Right ventricle myocardium inferior (tissue), 1 donor: ENCODE measurements around the gene IFNA2. TPM values are rescaled to one million over a fixed set of nuclear protein-coding genes. Genes with fewer than 3 reads are reported as not detected.
"Not testable (repeated sequence)": the region's sequence is repeated elsewhere in the genome, so short reads cannot be mapped to it uniquely, and the experiment has no call there.

Source experiments
- ATAC-seq: fragments of 200-7000 bp; cut with Tn5 transposase; one replicate; pipeline ENCODE4 v1.9.1; 2020; ENCODE audit warnings: mild to moderate bottlenecking, moderate library complexity
- DNase-seq: peaks from one replicate; pipeline ENCODE4 v3.0.0; 2021; ENCODE audit errors: missing footprints
- intact Hi-C: fragments of 100-400 bp; cut with DNase I; formaldehyde crosslinking; loops from one replicate; pipeline ENCODE4 v1.11.0; 2022
- long read RNA-seq: library from polyadenylated mRNA; unstranded; transcript quantifications from one replicate; pipeline ENCODE4 v2.0.0, GENCODE V29; 2021
- total RNA-seq: library from RNA; stranded (reverse); fragmentation: NEBNext Ultra II Directional; extraction: Animal tissue kit (Norgen Biotek cat#: 25700); gene quantifications from one replicate; pipeline ENCODE4 v1.2.1, GENCODE V29; 2021
- donor health status: DM: no; HTN: yes; CAD: no; lungs with severe emphysema.

The IFNA2 gene
- total RNA-seq = not detected
- long read RNA-seq = 0 reads

DNA sequence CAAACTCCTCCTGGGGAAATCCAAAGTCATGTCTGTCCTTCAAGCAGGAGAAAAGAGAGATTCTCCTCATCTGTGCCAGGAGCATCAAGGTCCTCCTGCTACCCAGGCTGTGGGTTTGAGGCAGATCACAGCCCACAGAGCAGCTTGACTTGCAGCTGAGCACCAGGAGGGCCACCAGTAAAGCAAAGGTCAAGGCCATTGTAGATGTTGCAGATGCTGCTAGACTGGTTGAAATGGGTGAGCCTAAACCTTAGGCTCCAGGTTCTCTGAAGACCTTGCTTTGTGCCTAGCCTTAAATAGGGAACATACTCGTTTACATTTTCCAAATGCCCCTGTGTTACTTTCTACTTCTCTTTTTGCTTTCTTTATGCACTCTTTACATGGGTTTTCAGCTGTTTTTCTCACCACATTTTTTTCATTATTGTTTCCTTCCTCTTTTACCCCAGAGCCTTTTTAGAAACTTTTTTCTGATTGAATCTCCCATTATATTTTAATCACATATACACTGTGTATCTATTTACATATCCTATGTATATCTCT is at the start of gene IFNA2:
IFNA2 (minus strand) TSS at position 268 of the 540 bp plus-strand sequence; CDS start at position 199, 69 bp downstream.
- DNase-seq (no peak), ATAC-seq (no peak)
- intact Hi-C loops = no loop called here

DNA sequence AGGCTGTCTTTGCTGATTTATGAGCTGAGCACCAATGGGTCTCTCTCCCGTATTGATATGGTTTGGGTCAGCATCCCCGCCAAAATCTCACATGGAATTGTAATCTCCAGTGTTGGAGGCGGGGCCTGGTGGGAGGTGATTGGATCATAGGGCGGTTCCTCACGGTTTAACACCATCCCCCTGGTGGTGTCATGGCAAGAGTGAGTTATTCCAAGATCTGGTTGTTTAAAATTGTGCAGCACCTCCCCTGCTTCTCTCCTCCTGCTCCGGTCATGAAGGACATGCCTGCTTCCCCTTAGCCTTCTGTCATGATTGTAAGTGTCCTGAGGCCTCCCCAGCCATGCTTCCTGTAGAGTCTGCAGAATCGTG is 49.8 kb upstream of the IFNA2 start:
- intact Hi-C loops, DNase-seq, ATAC-seq: not testable (repeated sequence)

DNA sequence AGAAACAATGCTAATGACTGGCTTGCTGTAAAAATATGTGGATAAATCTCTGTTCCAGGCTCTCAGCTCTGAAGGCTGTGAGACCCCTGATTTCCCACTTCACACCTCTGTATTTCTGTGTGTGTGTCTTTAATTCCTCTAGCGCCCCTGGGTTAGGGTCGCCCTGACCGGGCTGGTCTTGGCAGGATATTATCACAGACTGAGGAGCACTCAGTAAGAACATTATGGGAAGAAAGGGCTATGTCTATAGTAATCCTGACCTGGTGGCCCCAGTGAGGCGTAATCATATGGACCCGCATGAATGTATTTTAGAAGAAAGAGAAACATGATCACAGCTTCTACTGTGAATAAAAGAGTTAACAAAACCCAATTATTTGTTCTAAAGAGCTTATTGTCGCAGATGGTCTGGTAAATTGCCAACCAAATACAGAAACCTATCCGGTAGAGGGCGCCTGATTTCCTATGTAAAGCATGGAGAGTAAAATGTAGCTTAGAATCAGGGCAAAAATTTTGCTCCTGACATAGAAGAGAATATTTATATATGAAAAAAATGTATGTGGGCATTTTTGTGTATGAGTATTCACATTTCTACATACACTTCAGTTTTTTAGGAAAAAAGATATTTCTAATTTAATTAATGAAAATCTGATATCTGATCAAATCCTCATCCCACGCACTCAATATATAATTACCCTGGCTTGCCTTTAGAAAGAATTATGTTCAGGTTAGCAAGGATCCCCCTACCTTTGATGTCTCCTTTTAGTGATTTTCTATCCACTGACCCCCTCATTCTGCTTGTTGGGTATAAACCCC is 49.2 kb upstream of the IFNA2 start:
- intact Hi-C loops = no loop called here
- ATAC-seq (no peak), DNase-seq (no peak)

DNA sequence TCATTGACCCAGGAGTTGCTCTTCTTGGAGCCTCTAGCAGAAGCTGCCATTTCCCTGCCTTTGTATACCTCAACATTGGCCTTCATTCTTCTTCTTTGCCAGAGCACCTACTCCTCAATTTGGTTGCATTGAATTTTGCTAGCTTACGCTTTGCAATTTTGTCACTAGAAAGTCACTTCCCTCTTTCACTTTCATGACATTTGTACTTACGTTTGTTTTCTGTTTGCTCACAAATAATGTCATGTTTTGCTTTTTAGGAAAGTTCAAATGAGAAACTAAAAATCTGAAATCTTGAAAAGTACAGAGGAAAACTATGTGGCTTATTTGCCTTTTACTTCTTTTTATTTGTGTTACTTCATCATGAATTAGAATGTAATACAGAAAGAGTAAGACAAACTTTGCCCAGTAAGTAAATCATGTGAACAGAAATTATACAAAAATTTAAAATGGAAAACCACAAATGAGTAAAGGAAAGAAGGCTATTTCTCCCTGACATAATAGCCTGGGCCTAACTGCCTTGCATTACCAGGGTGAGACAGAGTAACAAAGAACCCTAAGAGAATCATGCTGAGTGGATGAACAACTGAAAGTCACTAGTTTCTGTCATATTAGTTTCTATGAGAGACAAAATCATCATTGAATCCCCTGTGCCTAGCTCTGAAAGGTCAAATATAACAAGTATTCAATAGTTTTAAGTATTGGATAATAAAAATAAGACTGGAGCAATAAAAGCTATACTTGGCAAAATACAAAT is 47.7 kb upstream of the IFNA2 start:
- intact Hi-C loops = no loop called here
- ATAC-seq = no peak
- no peak for DNase-seq

DNA sequence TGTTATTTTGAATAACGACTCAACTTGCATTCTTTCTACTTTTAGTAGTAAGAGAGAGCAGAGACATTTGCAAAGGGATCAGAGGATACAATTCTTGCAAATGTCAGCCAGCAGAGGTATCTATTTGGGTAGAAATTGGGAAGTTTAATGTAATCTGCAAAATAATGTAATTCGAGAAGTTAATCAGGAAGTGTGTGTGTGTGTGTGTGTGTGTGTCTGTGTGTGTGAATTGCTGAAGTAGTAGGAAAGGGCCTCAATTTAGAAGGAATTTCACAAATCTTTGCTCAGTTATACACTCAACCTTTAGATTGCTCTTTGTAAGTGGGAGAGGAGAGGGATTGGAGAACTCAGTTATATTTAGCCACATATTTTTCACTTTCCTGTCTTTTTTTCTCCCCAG is 44.0 kb upstream of the IFNA2 start:
- intact Hi-C loops = no loop called here
- no peak for ATAC-seq
- DNase-seq = no peak

DNA sequence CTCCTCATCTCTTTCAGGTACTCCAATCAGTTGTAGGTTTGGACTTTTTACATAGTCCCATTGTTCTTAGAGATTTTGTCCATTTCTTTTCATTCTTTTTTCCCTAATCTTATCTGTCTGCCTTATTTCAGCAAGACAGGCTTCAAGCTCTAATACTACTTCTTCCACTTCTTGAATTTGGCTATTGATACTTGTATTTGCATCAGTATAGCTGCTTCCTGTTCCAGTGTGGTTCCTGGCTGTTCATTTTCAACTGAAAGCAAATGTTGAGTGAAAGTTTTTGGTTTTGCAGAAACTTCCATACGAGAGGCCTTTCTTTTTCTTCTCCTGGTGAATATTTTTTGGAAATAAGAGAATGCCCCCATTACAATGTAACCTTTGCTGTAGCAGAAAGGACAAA is 43.0 kb upstream of the IFNA2 start:
- no peak for DNase-seq
- intact Hi-C loops = no loop called here
- ATAC-seq = no peak

DNA sequence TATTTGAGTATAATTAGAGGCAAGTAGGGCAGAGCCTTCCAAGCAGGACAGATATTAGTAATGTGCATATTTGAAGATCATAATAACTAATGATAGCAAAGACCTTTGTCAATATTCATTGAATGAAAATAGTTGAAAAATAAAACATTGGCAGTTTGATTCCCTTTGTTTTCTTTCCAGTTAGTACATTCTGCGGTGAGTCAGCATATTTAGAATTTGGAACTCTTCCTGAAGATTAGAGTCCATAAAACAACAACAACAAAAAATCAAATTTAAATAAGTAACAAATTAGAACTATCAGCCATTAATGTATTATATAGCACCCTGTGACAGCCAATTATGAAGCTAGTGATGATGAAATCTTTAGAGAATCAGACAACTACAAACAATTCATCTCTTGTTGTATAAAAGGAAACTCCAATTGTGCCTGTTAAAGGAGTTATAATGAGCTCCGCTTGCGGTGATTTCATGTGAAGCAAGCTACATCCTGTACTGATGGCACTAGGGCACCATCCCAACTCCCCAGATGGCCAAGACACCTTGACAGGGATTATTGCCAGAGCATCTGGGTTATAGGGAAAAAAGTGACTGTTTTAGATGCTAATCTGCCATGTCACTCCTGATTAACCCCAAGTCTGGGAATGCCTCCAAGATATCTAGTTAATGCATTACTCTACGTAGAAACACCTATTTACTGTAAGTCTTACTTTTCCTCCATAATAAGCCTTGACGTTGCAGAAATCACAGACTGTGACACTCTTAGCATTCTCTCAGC is 30.5 kb upstream of the IFNA2 start:
- ATAC-seq (no peak), DNase-seq (no peak)
- intact Hi-C loops = no loop called here

DNA sequence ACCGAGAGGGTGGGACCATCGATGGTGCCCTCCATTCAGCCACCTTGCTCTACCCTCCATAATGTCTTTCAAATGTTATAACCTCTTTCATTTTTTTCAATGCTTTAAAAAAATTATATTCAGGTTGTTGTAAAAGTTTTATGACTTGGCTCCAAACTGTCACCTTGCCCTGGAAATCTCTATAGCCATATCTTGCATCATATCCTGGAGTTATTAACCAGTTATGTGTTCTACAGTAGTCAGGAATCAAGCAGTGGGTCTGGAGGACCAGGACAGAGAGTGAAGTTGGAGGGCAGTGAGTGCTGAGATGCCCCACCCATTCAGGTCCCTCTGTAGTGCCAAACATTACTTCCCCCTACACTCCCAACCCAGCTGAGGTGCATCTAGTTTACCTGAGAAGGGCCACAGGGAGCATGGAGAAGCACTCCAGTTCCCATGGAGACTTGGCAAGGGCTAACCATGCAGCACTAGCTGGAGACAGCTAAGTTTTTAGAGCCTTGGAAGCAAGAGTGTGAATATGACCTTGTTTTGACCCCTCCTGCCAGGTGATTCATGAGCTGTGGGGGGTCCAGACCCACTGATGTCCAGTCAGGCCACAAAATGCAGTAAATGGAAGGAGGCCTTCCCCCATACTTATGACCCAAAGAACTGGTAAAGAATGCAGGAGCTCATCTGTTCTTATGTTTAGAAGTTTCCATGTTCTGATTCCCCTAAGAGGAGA is 29.2 kb upstream of the IFNA2 start:
- intact Hi-C loops = no loop called here
- DNase-seq = no peak
- ATAC-seq = no peak

DNA sequence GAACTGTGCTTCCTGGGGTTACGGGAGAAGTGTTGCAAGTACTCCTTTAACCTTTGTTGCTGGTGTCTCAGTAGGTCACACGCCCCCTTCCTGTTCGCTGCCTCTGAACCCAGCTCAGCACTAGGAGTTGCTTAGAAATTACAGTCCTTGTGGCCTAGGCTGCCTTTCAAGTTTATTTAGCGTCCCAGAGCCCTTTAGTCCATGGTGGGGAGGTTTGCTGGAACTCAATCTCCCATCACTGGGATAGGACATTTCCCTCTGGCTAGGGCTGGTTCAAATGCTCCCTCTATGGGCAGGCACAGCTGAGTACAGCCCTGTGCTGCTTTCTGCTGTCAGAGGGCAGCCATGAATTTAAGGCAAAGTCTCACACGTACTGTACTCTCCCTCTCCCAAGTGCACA is 28.4 kb upstream of the IFNA2 start:
- intact Hi-C loops = no loop called here
- DNase-seq (no peak), ATAC-seq (peak; percentile 31)

DNA sequence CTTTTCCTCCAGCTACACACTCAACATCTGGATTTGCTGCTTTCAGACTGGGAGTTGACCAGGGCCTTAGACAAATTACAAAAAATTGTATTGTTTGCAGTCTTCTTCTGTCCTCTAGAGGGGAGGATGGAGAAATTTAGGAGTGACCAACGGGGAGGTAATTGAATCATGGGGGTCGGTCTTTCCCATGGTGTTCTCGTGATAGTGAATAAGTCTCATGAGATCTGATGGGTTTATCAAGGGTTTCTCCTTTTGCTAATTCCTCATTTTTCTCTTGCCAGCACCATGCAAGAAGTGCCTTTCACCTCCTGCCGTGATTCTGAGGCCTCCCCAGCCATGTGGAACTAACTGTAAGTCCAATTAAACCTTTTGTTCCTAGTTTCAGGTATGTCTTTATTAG is 28.0 kb upstream of the IFNA2 start:
- intact Hi-C loops = no loop called here
- ATAC-seq (no peak), DNase-seq (no peak)

DNA sequence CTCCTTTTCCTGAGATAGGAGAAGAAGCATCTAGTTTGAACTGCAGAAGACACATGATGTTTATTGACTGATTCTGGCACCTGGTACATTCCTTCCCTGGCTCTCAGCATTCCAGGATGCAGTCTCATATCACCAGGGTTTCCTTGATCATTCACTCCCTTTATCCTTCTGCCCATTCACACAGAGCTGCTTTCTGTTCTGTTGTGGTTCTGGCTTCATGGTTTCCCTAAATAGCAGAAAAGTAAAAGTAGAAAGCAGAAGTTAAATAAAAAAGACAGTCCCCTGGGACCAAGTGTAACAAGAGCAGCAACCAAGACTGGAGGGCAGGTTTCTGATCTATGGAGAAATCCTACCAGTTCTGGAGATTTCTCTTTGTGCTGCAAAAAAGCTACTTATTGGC is 26.9 kb upstream of the IFNA2 start:
- ATAC-seq = no peak
- DNase-seq = no peak
- intact Hi-C loops = no loop called here

DNA sequence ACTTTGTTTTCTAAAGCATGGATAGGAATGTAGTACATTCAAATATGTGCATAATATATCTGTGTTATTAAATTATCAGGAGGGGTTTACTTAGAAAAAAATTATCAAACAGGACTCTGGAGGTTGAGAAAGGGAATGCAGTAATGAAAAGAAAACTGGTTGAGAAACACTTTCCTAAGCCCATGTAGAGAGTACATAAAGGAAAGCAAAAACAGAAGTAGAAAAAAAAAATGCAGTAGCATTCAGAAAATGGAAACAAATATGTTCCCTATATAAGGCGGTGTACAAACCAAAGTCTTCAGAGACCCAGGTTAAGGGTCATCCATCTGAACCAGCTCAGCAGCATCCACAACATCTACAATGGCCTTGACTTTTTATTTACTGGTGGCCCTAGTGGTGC is 23.6 kb upstream of the IFNA2 start, which contains the start of gene IFNA8:
IFNA8 (plus strand) TSS at position 301 of the 400 bp plus-strand sequence; CDS start at position 361, 60 bp downstream.
- intact Hi-C loops = loop anchor here (10.0 kb wide), 1 partner anchor 56 kb away; no protein-coding TSS in a partner anchor
- DNase-seq = no peak
- ATAC-seq = no peak

DNA sequence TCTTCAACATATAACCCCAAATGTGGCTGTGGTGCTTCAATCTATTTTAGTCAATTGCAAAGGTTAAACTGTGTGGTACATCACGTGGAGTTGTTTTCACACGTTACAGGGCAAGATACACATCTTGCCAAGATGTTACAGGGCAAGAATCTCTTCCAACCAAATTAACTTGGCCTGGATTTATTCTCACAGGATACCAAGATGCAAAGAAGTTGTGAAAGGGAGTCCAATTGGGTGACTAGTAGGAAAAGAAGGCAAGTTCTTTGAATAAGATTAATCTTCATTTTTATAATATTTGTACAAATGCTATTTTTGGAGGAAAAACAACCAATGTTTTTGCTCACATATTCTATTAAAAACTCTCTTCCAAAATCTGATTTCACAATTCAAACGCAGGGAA is 18.9 kb upstream of the IFNA2 start:
- intact Hi-C loops = loop anchor here (10.0 kb wide), 1 partner anchor 61 kb away; no protein-coding TSS in a partner anchor
- DNase-seq = no peak
- no peak for ATAC-seq

DNA sequence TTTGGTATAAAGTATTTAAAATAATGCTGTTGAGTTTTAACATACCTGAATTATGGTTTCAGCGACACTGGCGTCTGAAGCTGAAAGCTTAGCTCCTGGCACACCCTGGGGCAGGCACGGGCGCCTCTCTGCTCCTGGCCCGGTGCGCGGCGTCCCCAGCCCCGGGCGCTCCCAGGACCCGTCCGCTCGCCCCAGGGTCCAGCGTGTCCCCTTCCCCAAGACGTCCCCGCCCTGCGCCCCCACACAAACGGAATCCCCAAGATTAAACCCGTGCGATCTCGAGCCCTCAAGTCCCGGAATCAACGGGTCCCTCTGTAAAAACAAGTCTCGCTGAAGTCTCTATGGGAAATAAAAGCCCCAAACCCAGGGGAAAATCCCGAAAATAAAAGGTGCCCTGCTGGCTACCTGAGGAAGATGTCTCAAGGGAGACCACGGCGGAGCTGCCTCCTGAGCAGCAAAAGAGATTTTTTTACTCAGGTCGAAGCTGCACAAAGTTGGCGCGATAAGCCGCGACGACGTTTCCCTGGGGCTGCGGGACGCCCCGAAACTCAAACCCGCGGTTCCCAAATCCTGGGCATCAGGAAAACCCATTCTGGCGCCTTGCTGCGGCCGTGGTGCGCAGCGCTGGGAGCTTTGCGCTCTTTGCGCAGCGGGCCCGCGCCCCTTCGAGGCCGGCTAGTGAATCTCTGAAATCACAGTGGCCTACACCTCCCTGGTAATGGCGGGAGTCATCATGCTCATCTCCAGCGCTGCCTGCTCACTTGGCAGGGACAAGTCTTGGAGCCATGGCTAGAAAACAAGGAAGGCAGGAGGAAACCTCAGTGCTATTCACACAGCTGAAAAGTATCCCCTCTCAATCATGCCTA is 17.4 kb upstream of the IFNA2 start:
- intact Hi-C loops = loop anchor here (10.0 kb wide), 1 partner anchor 62 kb away; no protein-coding TSS in a partner anchor
- DNase-seq (no peak), ATAC-seq (no peak)

DNA sequence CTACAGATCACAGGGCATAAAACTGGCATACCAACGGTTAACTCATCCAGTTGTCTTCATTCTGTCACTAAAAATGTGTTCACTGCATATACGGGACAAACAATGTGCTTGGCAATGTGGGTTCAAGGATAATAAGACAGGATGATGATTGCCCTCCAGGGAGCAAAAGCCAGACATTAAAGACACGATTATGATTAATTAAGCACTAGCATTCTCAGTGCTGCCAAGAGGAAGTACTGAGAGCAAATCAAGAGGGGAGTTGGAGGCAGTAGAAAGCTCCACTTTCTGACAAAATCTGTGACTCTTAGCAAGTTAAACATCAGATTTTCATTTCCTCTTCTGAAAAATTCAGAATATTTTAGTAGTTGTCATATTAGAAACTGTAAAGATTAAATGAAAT is 14.8 kb upstream of the IFNA2 start:
- DNase-seq = no peak
- intact Hi-C loops = loop anchor here (5.0 to 10.0 kb wide), 2 partner anchors 65 to 83 kb away; no protein-coding TSS in a partner anchor

DNA sequence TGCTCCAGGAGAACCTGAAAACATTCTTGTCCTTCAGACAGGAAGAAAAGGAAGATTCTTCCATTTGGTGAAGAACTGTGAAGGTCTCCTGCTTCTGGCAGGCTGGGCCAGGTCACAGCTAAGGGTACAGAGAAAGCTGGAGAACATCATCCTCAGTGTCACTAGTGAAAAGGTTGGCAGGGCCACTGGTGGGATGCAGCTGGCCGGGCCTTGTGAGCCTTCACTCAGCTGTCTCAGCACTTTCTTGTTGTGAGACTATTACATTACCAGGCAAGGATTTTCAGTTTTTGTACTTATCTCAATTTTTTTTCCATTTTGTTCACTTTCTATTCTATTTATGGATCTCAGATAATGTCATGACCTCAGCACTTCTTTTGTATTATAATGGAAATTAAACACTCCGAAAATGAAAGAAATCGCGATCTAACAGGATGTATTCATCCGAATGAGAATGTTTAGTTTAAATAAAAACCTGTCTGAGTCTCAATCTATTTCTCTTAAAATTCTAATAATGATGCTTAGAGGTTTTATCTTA is 13.8 kb upstream of the IFNA2 start:
- intact Hi-C loops = loop anchor here (5.0 kb wide), 1 partner anchor 82 kb away; no protein-coding TSS in a partner anchor
- no peak for ATAC-seq

More for the DNA sequence above, 14.8 kb upstream of the IFNA2 start:
- no peak for ATAC-seq

More for the DNA sequence above, 13.8 kb upstream of the IFNA2 start:
- DNase-seq = no peak
